GM19351 (cell line): ENCODE measurements around the gene DNMT3A.

Experiments used
- ATAC-seq: cut with Tn5 transposase; IDR thresholded peaks from one replicate; pipeline ENCODE4 v1.9.1; 2021; ENCODE audit warnings: mild to moderate bottlenecking, moderate library complexity; ENCODE audit not compliant: unreplicated experiment

The DNMT3A gene

GRCh38 chr2:25341753-25342371 lies at the start of gene DNMT3A:
DNMT3A (minus strand) TSS chr2:25341925; CDS start chr2:25313984, 27,941 bp downstream.
- ATAC-seq: peak; percentile 25

- no peak for ATAC-seq
Observed at GRCh38 chr2:25389161-25389560, 47.4 kb upstream of the DNMT3A start.

- ATAC-seq: peak; percentile 62
Observed at GRCh38 chr2:25388491-25388890, 46.8 kb upstream of the DNMT3A start.

- peak; percentile 7 for ATAC-seq
Observed at GRCh38 chr2:25387876-25388449, 46.2 kb upstream of the DNMT3A start.

- no peak for ATAC-seq
Observed at GRCh38 chr2:25386971-25387875, 45.5 kb upstream of the DNMT3A start.

GRCh38 chr2:25385910-25386309 lies 44.2 kb upstream of the DNMT3A start:
- no peak for ATAC-seq

- ATAC-seq: no peak
Observed at GRCh38 chr2:25383806-25384205, 42.1 kb upstream of the DNMT3A start.

GRCh38 chr2:25381502-25381901 lies 39.8 kb upstream of the DNMT3A start:
- ATAC-seq: no peak

- no peak for ATAC-seq
Observed at GRCh38 chr2:25380586-25381375, 39.1 kb upstream of the DNMT3A start.

GRCh38 chr2:25380023-25380422 lies 38.3 kb upstream of the DNMT3A start:
- no peak for ATAC-seq

GRCh38 chr2:25379535-25379934 lies 37.8 kb upstream of the DNMT3A start:
- ATAC-seq: no peak

GRCh38 chr2:25378731-25379490 lies 37.2 kb upstream of the DNMT3A start:
- ATAC-seq: no peak

GRCh38 chr2:25377822-25378421 lies 36.2 kb upstream of the DNMT3A start:
- ATAC-seq: no peak

- peak; percentile 97 for ATAC-seq
Observed at GRCh38 chr2:25376750-25377621, 35.3 kb upstream of the DNMT3A start.

- ATAC-seq: no peak
Observed at GRCh38 chr2:25375989-25376545, 34.3 kb upstream of the DNMT3A start.

- no peak for ATAC-seq
Observed at GRCh38 chr2:25375371-25375988, 33.8 kb upstream of the DNMT3A start.

- ATAC-seq: no peak
Observed at GRCh38 chr2:25374827-25375226, 33.1 kb upstream of the DNMT3A start.

GRCh38 chr2:25374411-25374810 lies 32.7 kb upstream of the DNMT3A start:
- ATAC-seq: no peak
